H1 (cell line): Measurements from ENCODE around the gene HIPK2. TPM values are rescaled to one million over a fixed set of nuclear protein-coding genes. Genes with fewer than 3 reads are reported as not detected.

Experiments used
- ATF2 ChIP-seq: IDR thresholded peaks from 2 replicates; pipeline ENCODE4 v1.6.1; 2012; ENCODE audit warnings: low read length, inconsistent platforms
- CTCF ChIP-seq, 3 experiments: IDR thresholded peaks; 1 replicate in 2 of 3; 2 replicates in 1 of 3; pipeline versions ENCODE4 v1.5.1 to v1.6.1; 2011; ENCODE audit warnings: low read length in 3 of 3, mild to moderate bottlenecking in 3 of 3, inconsistent platforms in 2 of 3, low read depth in 1 of 3, moderate library complexity in 1 of 3; ENCODE audit not compliant: insufficient read depth in 1 of 3; ENCODE audit errors: control extremely low read depth in 1 of 3
- HDAC6 ChIP-seq: IDR thresholded peaks from one replicate; pipeline ENCODE4 v1.7.1; 2012; ENCODE audit warnings: low read depth, mild to moderate bottlenecking, inconsistent platforms, low read length, moderate library complexity
- JUND ChIP-seq: IDR thresholded peaks from 2 replicates; pipeline ENCODE4 v1.6.1; 2011; ENCODE audit warnings: mild to moderate bottlenecking, improper control_type of control experiment, low read length
- NRF1 ChIP-seq: IDR thresholded peaks from 2 replicates; pipeline ENCODE4 v1.6.1; 2011; ENCODE audit warnings: mild to moderate bottlenecking, low read depth, low read length, improper control_type of control experiment
- PHF8 ChIP-seq: fragments of 200-600 bp; sonication (generic); conservative IDR thresholded peaks from 2 replicates; pipeline ENCODE4 v1.7.1; 2012; ENCODE audit warnings: low read depth, mild to moderate bottlenecking, inconsistent platforms, low read length, moderate library complexity
- RBBP5 ChIP-seq: IDR thresholded peaks from 2 replicates; pipeline ENCODE4 v1.7.1; 2012; ENCODE audit warnings: low read depth, mild to moderate bottlenecking, inconsistent platforms, low read length, moderate library complexity, borderline replicate concordance
- SIX5 ChIP-seq: IDR thresholded peaks from 2 replicates; pipeline ENCODE4 v1.6.1; 2011; ENCODE audit warnings: mild to moderate bottlenecking, low read depth, low read length
- SUZ12 ChIP-seq: fragments of 200-600 bp; sonication (generic); IDR thresholded peaks from 2 replicates; pipeline ENCODE4 v1.6.1; 2012; ENCODE audit warnings: mild to moderate bottlenecking, inconsistent platforms, low read length, moderate library complexity, mixed read lengths
- TEAD4 ChIP-seq: IDR thresholded peaks from 2 replicates; pipeline ENCODE4 v1.6.1; 2012; ENCODE audit warnings: low read depth, low read length, inconsistent platforms, mixed read lengths
- ZNF274 ChIP-seq: IDR thresholded peaks from 2 replicates; pipeline ENCODE4 v1.7.0; 2012; ENCODE audit warnings: low read length, borderline replicate concordance; ENCODE audit errors: extremely low read depth
- polyA plus RNA-seq, 7 experiments: library from polyadenylated mRNA; depleted of rRNA in 3 of 7; stranded (reverse) in 5 of 7; unstranded in 2 of 7; fragments of >200 nt in 5 of 7; fragments of 200-250 nt in 2 of 7; gene quantifications; 1 replicate in 5 of 7; 2 replicates in 1 of 7; 4 replicates in 1 of 7; pipeline versions ENCODE4 v1.2.1 to v1.2.3, GENCODE V29; 2011 to 2013; ENCODE audit warnings: missing spikeins in 2 of 7, mixed read lengths in 2 of 7
- total RNA-seq: library from RNA; stranded (reverse); fragmentation: NEBNext Ultra II Directional; extraction: Animal tissue kit (Norgen Biotek cat#: 25700); gene quantifications from 2 replicates; pipeline ENCODE4 v1.2.1, GENCODE V29; 2021

HIPK2 gene
- total and polyA plus RNA-seq, 2 of the 8 experiments (the other 6 are each of a cell fraction or from before 2014, with no cell fraction given), result 8.3 to 24.3 TPM

- TF ChIP-seq CTCF (IDR thresholded peaks at IDR 0.05; ENCODE audit: control extremely low read depth in 1 of 3, insufficient read depth in 1 of 3, low read depth in 1 of 3, low read length in 3 of 3) (peak; percentile 88 to 90 (median 90)), PHF8 (no peak), TEAD4 (no peak), JUND (no peak), SUZ12 (no peak), ATF2 (no peak), RBBP5 (no peak), NRF1 (no peak), SIX5 (no peak), ZNF274 (no peak), HDAC6 (no peak)
These were observed 157.0 kb downstream of the HIPK2 start (continued) for GRCh38 chr7:139620676-139621344.
